NCI-H748 (cell line): ENCODE results near the gene PLA2G6.

ENCODE experiments used
- DNase-seq: peaks from one replicate; lab custom pipeline; 2025; ENCODE audit not compliant: unreplicated experiment; lab: John Stamatoyannopoulos, UW

The PLA2G6 gene

DNA sequence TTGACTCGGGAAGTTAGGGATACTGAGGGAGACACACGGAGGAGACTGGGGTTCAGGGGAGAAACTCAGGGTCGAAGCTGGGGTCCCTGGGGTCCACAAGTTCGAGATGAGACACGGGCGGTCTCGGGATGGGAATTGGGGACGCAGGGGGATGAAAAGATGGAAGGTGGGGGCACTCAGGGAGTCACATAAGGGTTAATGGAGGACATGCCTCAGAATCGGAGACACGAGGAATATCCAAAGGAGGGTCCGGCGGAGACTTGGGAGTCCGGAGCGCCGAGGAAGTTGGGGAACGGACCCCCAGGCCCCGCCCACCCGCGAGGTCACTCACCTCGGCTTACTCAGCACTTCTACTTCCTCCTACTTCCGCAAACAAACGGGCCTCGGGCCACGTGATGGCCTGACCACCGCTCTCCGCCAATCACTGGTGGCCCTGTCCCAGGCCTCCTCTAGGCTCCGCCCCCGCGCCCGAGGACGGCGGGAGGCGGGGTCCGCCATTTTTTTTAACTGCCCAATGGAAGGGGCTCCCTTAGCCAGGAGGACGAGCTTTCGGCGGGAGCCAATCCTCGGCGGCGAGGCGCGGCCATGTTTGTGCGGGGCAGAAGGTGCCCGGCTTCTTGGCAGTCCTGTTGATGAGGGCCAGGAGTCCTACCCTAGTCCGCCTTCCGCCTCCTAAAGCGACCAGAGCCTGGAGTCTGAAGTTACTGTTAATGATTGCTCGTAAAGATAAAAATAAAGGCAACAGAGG lies at the start of gene PLA2G6:
TSS of gene PLA2G6 (minus strand) at position 378 of the 748 bp plus-strand sequence. CDS start 12,404 bp downstream, outside the sequence.
- peak; percentile 97 for DNase-seq

DNA sequence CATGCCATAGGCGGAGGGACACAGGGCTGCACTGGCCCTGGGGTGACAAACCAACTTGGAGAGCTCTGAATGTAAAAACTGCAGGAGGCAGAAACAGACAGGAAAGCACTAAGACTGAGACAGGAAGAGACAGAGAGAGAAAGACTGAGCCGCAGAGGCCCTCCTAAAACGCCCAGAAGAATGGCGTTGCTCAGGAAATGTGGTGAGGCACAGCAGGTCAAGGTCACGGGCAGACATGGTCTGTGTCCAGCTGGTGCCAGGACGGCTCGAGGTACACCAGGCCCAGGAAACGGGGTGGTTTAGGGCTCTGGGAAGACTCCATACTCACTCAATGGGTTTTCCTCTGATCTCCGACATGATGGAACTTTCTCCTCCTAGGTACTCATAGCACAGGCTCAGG lies 49.3 kb upstream of the PLA2G6 start:
- no peak for DNase-seq

- no peak for DNase-seq
Measured at GRCh38 chr22:38230108-38230825, 48.6 kb upstream of the PLA2G6 start.

- DNase-seq, result no peak
Measured at GRCh38 chr22:38228873-38229740, 47.5 kb upstream of the PLA2G6 start.

GRCh38 chr22:38228326-38228872 lies 46.8 kb upstream of the PLA2G6 start:
- no peak for DNase-seq

DNA sequence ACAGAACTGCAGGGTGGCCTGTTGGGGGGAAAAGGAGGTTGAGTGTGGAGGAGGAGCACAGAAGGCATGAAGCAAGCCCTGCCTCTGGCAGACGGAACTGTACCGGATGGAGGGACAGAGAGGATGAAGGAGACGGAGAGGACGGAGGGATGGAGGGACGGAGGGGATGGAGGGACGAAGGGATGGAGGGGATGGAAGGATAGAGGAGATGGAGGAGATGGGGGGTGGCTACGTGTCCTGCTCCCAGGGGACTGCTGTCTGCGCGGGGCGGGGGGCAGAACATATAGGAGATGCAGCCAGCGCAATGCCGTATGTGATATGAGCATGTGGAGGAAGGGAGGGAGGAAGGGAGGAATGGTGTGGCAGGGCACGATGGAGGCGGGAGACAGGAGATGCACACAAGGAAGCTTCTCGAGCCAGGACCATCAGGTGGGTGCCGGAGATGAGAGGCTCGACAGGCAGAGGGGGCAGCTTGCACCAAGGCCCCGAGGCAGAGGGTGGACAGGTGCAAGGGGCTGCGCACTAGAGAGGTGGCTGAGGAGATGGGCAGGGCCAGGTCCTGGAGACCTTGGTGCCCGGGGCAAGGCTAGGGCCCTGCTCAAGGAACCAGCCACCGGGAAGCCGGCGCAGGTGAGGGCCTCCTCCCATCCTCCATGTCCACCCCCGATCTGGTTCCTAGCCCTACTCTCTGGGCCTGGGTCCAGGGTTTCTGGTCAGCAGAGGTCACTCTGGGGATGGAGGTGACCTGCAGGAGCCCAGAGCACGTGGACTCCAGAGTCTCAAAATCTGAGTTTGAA lies 45.4 kb upstream of the PLA2G6 start:
- DNase-seq, result no peak

GRCh38 chr22:38223289-38223960 lies 41.8 kb upstream of the PLA2G6 start:
- DNase-seq, result no peak

GRCh38 chr22:38222797-38223119 lies 41.1 kb upstream of the PLA2G6 start:
- no peak for DNase-seq

GRCh38 chr22:38221908-38222796 lies 40.5 kb upstream of the PLA2G6 start:
- no peak for DNase-seq

- no peak for DNase-seq
Measured at GRCh38 chr22:38221407-38221806, 39.8 kb upstream of the PLA2G6 start.

DNA sequence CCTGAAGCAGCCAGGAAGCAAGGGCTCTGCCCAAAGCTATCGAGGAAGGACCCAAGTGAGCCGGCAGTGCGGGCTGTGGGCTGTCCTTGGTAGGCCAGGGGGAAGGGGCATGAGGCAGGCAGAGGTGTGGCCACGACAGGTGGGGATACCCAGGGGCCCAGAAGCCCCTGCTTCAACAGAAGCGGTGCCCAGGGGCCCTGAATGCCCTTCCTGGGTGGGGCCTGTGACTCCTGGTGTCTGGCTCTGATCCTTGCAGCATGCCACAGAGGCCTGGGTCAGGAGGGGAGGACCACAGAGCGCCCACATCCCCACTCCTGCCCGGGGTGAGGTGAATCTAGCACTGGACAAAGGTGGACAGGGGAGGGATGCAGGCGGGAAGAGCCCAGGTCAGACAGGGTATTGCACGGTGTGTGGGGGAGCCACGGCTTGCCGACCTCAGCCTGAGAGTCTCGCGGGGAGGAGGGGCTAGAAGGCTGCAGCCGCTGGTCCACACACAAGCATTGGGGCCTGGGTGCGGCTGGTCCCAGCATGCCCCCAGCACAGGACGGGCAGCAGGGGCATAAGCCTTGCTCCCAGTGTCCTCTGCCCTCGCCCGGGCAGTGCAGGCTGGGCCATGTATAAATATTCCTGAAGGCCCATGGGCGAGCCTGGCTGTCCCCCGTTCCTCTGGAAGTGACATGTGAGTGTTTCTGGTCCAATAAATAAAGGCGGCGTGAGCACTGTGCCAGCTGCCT lies 39.2 kb upstream of the PLA2G6 start:
- DNase-seq, result no peak

DNA sequence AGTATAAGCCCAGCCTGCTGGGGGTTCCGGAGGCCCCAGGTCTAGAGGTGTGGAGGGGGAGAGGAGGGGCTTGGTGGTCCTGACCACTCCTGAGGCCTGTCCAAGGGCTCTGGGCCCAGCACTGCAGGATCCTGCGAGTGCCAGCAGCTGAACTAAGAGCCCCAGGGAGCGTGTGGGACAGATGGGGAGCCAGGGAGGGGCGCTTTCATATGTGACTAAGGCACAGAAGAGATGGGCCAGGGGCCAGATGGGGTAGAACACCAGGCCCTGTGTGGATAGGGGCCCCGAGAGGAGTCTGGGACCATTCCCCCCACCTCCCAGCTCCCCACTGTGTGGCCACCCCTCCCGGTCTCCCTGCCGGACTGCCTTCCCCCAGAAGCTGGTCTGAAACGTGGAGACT lies 38.5 kb upstream of the PLA2G6 start:
- DNase-seq, result no peak

DNA sequence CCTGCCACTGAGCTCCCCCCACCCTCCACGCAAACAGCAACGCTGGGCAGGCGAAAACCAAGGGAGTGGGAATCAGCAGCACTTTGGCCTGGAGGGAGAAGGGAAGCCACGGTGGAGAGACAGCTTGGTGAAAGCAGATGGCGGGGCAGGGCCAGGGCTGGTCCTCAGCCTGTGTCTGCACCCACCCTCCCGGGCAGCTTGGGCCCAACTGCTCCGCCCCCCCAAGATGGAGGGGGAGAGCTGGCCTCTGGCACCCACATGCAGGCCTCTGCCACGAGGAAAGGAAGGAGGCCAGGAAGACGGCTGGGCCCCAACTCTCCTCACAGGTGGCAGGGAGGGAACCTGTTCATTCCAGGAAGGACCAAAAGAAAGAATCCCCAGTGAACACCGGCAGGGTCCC lies 38.0 kb upstream of the PLA2G6 start:
- DNase-seq, result no peak

DNA sequence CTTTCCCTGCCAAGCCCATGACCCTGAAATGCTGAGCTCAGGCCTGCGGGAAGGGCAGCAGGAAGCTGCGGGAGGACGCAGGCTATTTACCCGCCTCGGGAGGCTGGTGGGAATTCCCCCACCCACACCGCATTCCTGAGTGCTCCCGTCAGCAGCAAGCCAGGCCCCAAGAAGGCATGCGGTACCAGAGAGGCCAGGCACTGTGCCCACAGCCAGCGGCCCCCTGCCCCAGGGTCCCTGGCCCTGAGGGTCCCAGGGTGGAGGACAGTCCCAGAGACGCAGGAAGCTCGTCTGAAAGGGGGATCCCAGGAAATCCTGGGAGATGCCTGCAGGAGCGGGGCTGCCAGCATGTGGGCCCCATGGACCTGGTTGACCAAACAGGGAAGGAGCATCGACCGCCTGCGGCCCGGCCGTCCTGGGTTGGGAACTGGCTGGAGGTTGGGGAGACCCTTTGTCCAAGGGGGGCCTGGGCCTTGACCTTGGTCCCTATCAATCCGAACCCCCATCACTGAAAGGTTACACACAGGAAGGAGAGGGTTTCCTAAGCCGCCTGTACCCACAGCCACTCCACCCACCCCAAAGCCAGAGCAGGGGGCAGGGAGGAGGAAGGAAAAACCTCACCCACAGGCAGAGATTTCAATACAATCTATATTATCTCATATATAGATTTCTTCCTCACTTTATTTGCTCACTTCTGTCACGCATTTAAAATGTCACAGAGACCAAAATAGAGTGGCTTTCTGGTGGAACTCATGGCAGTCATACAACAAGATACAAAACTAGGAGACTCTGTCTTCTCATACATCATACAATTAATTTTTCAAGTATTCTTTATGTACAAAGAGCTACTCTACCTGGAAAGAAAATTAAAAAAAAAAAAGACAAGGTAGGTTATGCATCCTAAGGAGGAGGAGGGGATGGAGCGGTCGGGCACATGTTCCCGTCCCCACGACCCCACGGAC lies 37.3 kb upstream of the PLA2G6 start:
- DNase-seq, result no peak

DNA sequence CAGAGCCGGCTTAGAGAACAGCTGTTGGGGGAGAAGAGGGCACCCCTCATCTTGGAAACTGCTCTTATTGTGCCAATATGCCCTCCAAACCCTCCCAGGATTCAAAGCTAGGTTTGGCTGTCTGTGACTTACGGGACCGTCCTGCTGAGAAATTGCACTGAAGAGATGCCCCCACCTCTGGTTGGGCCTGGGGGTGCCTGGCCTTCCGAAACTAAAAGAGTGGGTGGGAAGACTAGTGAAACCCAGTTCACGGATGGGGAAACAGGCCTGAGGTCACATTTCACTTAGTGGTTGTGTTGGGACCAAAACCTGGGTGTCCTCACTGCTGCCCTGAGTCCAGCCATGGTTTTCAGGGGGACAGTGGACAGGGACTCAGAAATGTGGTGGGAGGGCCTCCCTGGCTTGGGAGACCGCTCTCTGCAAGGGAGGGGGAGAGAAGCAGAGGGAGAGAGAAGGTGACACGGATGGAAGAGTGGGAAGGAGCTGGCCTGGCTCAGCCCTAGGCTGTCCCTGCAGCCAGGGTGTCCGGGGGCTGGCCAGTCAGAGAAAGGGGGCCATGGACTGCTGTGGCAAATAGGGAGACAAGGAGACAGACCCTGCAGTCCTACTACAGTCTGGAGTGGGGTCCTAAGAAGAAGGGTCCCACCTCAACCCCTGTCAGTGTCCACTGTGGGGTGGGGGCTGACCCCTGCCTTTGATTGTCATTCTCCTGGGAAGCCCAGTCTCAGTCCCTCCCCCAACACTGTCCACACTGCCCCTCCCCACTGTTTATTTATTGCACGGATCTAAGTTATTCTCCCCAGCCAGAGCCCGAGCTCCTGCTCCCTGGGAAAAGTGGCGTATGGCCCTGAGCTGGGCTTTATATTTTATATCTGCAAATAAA lies 33.8 kb upstream of the PLA2G6 start:
- no peak for DNase-seq

DNA sequence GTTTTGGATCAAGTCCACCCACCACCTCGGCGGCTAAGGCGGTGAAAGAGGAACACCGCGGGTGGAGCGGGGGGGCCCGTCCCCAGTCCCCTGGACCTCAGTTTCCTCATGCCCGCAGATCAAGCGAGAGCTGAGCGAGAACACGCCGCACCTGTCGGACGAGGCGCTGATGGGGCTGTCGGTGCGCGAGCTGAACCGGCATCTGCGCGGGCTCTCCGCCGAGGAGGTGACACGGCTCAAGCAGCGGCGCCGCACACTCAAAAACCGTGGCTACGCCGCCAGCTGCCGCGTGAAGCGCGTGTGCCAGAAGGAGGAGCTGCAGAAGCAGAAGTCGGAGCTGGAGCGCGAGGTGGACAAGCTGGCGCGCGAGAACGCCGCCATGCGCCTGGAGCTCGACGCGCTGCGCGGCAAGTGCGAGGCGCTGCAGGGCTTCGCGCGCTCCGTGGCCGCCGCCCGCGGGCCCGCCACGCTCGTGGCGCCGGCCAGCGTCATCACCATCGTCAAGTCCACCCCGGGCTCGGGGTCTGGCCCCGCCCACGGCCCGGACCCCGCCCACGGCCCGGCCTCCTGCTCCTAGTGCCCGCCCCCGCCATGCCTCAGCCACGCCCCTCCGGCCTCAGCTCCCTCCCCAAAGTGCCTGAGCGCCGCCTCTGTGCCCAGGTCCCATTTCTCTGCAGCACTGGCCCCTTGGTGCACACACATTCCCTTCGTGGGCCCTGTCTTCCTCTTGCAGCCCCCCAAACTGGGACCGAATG lies 32.8 kb upstream of the PLA2G6 start:
- no peak for DNase-seq
